HG03175 (cell line): ENCODE measurements around the gene HDAC3.
A peak's percentile ranks its signal among the peaks of the same experiment; 100 is the strongest.

Source experiments
- ATAC-seq: cut with Tn5 transposase; IDR thresholded peaks from one replicate; pipeline ENCODE4 v1.9.1; 2021; ENCODE audit warnings: mild to moderate bottlenecking, moderate library complexity; ENCODE audit not compliant: unreplicated experiment

HDAC3 gene

DNA sequence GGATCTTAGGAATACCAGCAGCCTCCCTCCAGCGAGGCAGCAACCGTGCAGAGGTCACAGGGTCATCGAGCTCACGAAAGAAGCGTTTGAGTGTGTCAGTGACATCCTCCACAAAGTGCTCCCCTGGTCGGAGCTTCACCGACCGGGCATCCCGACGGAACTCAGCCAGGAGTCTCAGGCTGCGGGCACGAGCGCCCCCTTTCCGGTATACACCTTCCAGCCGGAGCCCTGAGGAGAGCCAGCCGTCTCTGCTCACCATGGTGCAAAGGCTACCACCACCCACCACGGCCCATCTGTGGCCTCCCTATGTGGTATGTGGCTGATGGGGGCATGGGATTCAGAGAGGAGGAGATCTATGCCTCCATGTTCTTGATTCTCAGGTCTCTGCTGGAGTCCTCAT is 25.4 kb upstream of the HDAC3 start:
- no peak for ATAC-seq

GRCh38 chr5:141657937-141658545 is 21.4 kb upstream of the HDAC3 start:
- peak; percentile 65 for ATAC-seq

GRCh38 chr5:141657404-141657803 is 20.8 kb upstream of the HDAC3 start:
- ATAC-seq: no peak

- ATAC-seq: no peak
Observed at GRCh38 chr5:141656396-141656795, 19.7 kb upstream of the HDAC3 start.

DNA sequence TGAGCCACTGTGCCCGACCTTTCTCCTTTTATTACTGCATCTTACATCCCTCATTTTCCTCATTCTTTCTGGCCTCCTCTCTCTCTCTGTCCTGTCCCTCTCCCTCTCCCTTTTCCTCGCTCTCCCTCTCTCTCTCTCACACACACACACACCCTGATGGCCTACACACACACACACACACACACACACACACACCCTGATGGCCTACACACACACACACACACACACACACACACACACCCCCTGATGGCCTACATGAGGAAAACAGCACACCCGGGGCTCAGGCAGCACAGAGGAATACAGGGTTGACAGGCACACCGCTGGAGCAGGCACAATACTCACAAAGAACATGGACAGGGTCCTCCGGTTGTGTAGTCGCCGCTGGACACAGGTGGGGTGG is 18.4 kb upstream of the HDAC3 start:
- no peak for ATAC-seq

GRCh38 chr5:141654298-141654697 is 17.6 kb upstream of the HDAC3 start:
- ATAC-seq: no peak

GRCh38 chr5:141651728-141652105 is 15.1 kb upstream of the HDAC3 start:
- no peak for ATAC-seq

DNA sequence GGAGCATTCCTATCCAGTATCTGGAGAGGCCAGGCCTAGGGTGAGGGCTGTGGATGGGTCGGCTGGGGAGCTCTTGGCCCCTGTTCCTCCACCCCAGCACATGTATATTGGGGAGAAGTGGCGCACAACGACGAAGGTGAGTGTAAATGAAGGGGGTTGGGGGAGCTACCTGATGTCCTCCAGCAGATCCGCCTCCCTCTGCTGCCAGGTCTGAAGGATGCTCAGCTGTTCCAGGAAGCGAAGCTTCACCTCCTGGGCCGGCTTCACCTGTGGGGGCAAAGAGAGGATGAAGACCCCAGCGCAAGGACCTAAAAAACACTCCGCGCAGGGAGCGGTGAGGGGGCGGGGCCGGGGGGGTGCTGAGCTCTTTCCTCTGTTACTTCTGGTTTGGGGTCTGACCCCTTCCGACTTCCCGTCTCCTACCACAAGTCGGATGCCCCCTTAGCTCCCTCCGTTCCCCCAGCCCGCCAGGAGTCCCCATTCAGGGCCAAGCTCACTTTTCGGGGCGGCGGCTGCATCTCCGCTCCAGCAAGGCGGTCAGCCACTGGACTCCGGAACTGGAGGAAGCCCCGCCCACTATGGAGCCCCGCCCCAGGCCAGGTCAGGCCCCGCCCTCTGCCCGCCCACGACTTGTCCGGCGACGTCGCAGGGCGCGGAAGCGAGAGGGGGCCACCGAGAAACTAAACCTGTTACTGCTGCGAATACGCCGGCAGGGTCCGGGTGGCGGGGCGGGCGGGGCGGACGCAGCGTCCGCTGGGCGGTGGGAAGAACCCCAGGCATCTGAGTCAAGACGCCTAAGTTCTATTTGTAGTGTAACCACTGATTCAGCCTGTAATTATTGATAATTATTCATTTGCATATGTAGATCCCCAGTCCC is 14.4 kb upstream of the HDAC3 start, which contains the start of gene FCHSD1:
Gene FCHSD1 (minus strand): TSS at position 568 of the 877 bp plus-strand sequence. CDS start 50 bp downstream, at position 518.
- peak; percentile 97 for ATAC-seq

- ATAC-seq: no peak
Observed at GRCh38 chr5:141649972-141650371, 13.3 kb upstream of the HDAC3 start.

DNA sequence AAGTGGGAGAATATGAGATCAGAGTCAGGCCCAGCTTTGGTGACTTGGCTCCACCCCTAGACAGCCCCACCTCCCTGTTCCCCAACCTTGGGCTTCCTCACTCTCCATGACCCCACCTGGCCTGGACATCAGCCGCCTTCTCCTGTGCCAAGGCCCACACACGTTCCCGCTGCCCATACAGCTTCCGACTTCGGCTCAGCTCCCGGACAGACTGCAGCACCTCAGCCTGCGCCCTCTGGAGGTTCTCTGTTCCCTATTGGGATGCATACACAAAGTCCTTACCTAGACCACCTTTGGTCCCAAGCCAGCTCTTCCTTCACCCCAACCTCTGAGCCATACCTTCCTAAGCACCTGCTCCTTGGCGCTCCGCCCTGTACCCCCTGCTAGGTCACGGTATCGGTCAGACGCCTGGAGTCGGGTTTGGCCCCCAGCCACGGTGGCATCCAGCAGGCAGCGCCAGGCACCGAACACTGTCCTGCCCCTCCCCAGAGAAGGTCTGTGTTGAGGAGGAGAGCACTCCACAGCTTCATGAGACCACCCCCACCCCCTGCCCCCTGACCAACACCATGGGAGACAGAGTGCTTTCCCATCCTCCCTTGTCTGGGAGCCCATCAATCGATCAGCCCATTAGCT is 12.5 kb upstream of the HDAC3 start:
- ATAC-seq: no peak

DNA sequence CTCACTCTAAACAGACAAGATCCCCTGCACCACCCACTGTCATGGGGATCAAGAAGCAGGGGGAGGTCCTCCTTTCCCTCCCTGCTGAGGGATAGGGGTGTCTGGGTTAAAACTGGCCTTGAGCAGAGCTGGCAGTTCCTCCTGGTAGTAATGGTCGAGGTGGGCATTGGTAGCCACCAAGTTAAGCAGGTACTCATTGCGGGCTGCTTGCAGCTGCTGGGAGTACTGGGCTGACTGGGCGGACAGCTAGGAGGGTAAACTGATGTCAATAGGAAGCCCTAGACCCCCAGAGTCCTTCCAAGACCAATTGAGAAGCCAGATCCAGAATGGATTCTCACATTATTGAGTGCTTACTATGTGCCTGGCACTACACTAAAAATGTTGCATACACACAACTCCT is 11.2 kb upstream of the HDAC3 start:
- ATAC-seq: no peak

DNA sequence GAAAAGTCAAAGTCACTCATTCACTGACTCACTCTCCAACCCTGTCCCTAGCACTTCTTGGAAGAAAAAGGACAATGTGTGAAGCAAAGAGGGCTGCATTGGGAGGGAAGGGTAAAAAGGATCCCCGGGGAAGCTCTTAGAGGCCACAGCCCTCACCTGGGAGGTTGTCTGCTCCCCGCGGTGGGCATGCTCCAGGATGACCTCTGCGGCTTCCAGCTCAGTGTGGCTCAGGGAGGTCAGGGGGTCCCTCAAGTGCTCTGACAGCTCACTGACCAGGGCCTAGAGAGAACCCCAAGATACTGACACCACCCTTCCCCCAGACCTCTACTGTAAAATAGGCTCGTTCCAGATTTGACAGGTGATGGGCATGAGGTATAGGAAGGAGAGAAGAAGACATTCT is 10.6 kb upstream of the HDAC3 start:
- ATAC-seq: no peak

DNA sequence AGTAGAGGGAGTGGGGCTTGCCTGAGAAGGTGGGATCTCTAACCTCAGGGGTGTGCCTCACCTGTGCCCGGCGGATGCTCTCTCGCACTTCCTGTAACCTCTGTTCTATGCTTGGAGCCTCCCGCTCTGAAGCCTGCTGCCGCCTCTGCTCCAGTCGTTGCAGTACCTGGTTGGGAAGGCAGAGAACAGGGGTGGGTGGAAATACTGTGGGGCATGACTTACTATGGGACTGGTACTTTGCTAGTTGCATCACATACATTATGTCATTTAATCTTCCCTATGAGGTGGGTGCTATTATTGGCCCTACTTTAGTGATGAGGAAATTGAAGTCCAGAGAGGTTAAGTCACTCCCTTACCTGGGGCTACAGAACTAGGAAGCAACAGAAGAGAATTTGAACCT is 9.4 kb upstream of the HDAC3 start:
- no peak for ATAC-seq

GRCh38 chr5:141641634-141642267 is 5.1 kb upstream of the HDAC3 start:
- peak; percentile 50 for ATAC-seq

- ATAC-seq: no peak
Observed at GRCh38 chr5:141640698-141641097, 4.0 kb upstream of the HDAC3 start.

DNA sequence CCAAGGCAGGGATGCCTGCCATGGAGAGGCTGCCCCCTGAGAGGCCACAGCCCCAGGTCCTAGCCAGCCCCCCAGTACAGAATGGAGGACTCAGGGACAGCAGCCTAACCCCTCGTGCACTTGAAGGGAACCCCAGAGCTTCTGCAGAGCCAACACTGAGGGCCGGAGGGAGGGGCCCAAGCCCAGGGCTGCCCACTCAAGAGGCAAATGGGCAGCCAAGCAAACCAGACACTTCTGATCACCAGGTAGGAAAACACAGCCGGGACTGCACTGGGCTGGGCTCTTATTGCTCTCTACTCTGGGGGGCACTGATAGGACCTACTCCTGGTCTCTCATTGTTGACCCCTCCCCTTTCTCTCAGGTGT is 3.4 kb upstream of the HDAC3 start:
- no peak for ATAC-seq

- ATAC-seq: no peak
Observed at GRCh38 chr5:141639357-141640050, 2.9 kb upstream of the HDAC3 start.

GRCh38 chr5:141638771-141639170 is 2.1 kb upstream of the HDAC3 start:
- ATAC-seq: no peak

GRCh38 chr5:141637767-141638419 is 1.2 kb upstream of the HDAC3 start:
- peak; percentile 35 for ATAC-seq

DNA sequence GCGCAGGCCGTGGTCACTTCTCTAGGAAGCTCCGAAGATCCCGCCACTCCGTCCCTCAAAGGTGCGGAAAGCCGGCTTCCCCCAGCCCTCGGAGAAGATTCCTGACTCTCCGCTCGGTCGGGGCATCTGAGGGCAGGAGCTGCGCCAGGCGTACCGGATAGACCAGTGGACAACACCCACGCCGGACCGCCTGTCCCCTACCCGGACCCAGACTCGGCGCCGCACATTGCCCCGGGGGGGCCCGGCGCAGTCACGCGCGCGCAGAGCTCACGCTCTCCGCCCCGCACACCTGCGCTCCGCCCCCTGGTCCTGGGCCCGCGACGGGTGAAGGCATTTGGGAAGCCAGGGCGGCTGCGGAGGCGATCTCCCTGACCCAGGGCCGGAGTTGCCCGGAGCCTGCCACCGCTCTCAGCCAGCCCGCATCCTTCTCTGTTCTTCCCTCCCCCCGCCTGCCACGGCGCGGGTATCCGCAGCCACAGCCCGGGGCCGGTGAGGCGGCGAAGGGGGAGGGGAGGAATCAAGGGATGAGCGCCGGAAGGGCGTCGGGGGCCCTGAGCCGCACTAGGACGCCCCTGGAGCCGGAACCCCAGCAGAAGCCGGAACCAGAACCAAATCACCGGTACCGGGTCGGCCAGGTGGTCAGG is 596 bp upstream of the HDAC3 start:
- ATAC-seq: peak; percentile 26
